ENCODE measurements around the gene AIM2. TPM values are rescaled to one million over a fixed set of nuclear protein-coding genes. Genes with fewer than 3 reads are reported as not detected.

Gene AIM2, protein sequence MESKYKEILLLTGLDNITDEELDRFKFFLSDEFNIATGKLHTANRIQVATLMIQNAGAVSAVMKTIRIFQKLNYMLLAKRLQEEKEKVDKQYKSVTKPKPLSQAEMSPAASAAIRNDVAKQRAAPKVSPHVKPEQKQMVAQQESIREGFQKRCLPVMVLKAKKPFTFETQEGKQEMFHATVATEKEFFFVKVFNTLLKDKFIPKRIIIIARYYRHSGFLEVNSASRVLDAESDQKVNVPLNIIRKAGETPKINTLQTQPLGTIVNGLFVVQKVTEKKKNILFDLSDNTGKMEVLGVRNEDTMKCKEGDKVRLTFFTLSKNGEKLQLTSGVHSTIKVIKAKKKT
- 1 to 10 TPM; 3.4 to 3.6 TPM for total RNA-seq

DNA sequence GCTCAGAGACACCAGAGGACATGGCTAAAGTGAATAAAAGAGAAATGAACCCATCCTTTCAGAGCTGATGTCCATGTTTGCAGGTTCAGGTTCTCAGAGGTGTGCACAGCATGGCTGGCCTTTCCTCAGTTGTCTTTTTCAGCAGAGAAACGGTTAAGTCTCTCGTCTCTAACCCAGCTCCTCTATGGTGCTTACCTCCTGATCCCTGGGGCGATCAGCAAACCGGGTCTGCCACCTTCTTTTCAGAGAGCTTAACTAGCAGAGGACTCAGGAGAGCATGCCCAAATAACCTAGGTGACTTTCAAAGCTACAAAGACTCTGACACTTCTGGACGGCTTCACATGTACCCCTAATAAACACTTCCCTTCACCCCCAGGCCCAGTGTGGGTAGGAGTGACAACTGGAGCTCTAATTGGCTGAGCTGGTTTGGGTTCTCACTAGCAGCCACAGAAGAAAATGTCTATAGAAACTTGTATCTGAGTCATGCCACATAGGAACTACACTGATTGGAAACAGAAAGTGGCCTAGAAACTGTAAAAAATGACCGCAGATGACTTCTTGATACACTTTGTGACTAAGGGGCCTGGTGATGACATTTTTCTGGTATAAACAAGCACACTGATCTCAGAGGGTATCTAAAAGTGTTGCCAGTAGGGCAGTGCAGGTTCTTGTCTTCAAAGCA lies at the start of gene AIM2:
TSS of gene AIM2 (minus strand) at position 329 of the 682 bp plus-strand sequence. CDS start 3,267 bp downstream, outside the sequence.

Other genes starting within 250 kb of the AIM2 start
- not detected for gene MNDA, start 245.4 kb downstream of the AIM2 start, total RNA-seq
- 10 to 100 TPM; 22.1 to 22.9 TPM for gene PYHIN1, start 145.2 kb downstream of the AIM2 start, total RNA-seq
- 100 to 1,000 TPM; 229 to 232 TPM for gene IFI16, start 66.9 kb downstream of the AIM2 start, total RNA-seq
- gene CADM3, start 94.8 kb upstream of the AIM2 start, total RNA-seq = not detected
- not detected for gene ACKR1, start 128.1 kb upstream of the AIM2 start, total RNA-seq
- gene FCER1A, start 225.6 kb upstream of the AIM2 start, total RNA-seq = not detected